KOPT-K1 (cell line): Measurements from ENCODE around the gene SDF4.

Source experiments
- H3K27ac ChIP-seq: fragments of 200-600 bp; sonication (generic); 2 replicates; pipeline ENCODE4 v1.5.1; 2016; ENCODE audit warnings: antibody characterized with exemption, mild to moderate bottlenecking, low read depth, low read length; ENCODE audit not compliant: poor library complexity, severe bottlenecking
- H3K36me3 ChIP-seq: fragments of 200-600 bp; sonication (generic); 2 replicates; pipeline ENCODE4 v1.5.1; 2017; ENCODE audit warnings: antibody characterized with exemption, mild to moderate bottlenecking, low read length, moderate library complexity; ENCODE audit not compliant: insufficient read depth
- H3K9me3 ChIP-seq: fragments of 200-600 bp; sonication (generic); 2 replicates; pipeline ENCODE4 v1.5.1; 2017; ENCODE audit warnings: antibody characterized with exemption, low read length, mild to moderate bottlenecking; ENCODE audit not compliant: insufficient read depth, poor library complexity, severe bottlenecking

SDF4 gene

DNA sequence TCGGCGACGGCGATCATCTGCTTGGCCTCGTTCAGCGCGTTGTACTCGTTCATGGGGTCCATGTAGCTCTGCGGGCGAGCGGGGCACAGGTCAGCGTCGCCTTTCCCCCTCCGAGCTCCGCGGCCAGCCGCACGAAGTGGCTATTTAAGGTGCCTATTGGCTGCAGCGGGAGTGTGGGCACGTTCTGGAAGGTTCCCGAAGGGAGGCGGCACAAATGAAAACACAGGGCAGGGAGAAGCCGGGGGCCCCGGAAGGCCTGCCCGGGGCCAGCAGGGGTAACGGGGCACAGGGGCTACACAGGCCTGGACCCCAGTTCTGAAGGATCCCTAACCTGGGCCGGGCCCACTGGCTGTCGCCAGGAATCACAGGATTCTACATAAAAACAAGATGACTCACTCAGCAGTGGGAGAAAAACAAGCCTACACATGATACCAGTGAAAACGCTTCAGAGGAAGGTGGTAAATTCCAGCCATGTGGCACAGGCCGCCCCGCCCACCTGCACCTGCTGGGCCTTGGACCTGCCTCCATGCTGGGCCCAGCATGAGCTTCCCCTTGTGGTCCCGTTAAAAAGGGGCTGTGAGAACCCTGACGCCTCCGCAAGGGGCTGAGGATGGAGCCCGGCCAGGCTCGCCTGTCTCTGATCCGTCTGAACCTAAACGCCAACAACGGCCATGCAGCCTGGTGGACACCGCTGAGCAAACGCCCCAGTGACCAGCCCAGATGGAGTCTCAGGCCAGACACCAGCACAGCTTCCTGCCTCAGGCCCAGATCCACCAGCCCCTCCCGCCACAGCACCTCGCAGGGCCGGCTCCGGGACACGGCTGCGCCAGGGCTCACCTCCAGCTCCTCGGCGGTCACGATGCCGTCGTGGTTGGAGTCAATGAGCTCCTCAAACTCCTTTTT lies 13.9 kb downstream of the SDF4 start:
- Histone ChIP-seq H3K36me3 (peaks cover 67% of the 10 kb centered on the region), H3K9me3 (no peaks in the 10 kb centered on the region), H3K27ac (no peak overlapping the region)

DNA sequence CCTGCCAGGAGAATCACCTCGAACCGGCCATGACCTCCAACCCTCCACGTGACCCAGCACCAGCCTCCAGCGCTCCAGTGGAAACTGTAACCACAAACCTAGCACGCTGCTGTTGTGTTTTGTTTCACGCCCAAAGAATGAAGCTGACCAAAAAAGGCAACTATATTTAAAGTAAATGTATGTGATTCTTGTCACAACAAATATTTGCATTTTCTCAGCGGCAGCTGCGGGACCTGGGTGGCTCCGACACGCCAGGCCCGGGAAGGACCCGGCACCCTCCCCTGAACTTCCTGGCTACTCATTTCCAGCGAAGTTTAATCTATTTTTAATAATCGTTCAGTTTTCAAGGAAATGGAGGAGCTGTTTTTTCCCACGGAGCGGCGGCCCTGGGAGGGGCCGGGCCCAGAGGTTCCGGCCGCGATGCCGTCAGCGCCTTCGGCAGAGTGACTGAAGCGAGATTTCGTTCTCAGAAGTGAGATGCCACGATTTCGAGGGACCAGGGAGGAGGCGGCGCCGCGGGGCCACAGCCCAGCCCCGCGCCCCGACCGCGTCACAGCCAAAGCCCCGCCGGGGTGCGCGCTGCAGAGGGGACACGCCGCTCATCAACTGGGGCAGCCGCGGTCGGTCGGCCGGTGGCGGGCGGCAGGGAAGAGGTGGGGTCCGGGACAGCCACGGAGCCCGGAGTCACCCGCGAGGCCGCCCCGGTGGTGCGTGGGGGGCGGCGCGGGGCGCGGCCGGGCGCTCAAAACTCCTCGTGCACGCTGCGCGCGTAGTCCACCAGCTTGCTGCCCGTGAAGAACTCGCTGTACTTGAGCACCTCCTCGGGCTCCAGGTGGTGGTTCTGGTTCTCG lies 14.8 kb downstream of the SDF4 start:
- Histone ChIP-seq H3K9me3 (no peaks in the 10 kb centered on the region), H3K36me3 (peaks cover 58% of the 10 kb centered on the region), H3K27ac (no peak overlapping the region)

DNA sequence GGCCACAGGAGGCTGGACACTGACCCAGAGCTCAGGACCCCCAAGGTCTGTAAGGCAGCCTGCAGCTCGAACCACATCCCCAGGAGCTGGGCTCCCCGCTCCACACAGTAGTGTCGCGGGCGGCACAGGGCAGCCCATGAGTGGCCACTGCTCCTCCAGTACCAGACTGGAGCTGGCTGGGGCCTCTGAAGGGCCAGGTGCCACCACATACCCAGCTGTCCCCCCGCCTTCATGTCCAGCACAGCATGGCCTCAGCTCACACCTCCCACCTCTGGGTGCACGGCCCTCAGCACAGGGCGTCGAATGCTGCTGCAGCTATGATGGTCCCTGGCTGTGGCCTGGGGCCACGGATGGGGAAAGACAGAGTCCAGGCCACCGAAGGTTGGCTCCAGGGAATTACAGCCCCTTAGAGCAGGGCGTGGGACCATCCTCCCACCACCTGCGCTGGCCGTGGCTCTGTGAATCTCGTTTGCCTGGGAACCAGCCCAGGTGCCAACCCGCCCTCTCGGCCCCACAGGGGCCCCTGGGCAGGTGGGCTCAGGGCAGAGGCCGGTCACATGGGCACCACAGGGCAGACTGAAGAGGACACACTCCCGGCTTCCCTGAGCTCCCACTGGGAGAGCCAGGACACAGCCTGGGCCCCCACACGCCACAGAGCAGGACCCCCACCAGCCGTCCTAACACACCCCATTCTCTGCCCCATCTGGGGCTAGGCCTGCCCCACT lies 15.8 kb downstream of the SDF4 start:
- no peak overlapping the region for H3K27ac ChIP-seq
- peaks cover 49% of the 10 kb centered on the region for H3K36me3 ChIP-seq
- no peaks in the 10 kb centered on the region for H3K9me3 ChIP-seq

DNA sequence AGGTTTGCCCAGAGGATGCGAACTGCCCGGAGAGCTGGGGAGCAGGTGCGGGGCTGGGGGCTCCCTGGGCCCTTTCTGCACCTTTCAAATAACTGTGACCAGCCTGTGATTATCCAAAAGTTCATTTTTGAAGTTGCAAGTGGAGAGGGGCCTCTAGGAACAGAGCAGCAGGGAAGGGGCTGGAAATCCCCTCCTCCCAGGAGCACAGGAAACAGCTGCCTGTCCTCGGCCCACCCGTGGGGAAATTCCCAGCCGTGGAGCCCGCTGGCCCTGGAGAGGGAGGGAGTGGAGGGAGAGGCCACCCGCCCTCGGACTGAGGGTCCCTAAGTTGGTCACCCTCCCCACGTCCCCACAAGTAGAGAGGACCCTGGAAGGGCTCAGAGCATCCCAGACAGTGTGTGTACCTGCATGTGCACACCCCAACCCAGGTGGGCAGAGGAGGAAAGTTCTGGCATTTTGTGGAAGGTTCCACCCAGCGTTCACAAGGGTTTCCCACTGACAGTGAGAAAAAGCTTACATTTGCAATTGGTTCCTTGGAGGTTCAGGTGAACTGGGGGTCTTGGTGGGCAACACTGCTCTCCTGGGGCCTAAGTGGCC lies 16.6 kb downstream of the SDF4 start:
- Histone ChIP-seq H3K27ac (no peak overlapping the region), H3K36me3 (peaks cover 41% of the 10 kb centered on the region), H3K9me3 (no peaks in the 10 kb centered on the region)

DNA sequence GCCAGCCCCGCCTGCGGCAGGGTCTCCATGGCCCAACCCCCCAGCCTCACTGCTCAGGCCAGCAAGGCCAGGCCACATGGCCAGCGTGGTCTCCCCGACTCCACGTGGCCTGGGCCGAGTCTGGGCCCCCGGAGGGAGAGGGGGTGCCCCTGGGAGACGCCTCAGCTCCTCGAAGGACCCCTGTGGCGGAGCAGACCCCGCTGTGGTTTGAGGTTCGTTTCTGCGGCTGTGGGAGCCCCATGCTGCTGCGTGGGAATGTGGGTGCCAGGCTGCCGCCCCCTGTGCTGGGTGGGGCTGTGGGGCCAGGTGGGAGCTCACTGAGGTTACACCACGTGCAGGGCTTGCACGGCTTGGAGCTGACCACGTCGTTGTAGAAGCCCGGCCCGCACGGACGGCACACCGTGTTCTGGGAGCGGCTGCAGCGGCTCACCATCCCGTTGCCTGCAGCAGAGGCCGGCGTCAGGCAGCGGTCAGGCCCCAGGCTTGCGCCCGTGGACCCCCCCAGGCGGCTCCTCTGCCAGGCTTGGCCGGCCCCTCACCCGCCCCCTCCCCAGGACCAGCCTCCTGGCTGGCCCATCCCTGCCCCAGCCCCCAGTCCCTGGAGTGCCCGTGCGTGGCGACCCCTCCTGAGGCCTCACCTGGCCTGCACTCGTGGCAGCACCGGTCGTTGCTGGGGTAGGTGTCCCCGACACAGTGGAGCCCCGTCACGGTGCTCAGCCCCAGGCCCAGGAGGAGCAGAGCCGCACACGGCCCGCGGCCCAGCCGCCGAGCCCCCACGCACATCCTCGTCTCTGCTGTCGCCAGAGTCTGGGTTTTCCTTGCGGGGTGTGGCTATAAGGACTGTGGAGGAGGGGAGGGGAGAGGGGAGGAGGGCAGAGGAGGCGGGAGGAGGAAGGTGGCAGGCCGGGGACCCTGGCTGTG lies 18.2 kb downstream of the SDF4 start, which contains the start of gene TNFRSF4:
Gene TNFRSF4 (minus strand): TSS at position 809 of the 921 bp plus-strand sequence. CDS start 26 bp downstream, at position 783.
- H3K9me3 ChIP-seq, result no peaks in the 10 kb centered on the region
- H3K27ac ChIP-seq, result no peak within 1 kb of the TSS
- peaks cover 25% of the 10 kb centered on the region for H3K36me3 ChIP-seq

DNA sequence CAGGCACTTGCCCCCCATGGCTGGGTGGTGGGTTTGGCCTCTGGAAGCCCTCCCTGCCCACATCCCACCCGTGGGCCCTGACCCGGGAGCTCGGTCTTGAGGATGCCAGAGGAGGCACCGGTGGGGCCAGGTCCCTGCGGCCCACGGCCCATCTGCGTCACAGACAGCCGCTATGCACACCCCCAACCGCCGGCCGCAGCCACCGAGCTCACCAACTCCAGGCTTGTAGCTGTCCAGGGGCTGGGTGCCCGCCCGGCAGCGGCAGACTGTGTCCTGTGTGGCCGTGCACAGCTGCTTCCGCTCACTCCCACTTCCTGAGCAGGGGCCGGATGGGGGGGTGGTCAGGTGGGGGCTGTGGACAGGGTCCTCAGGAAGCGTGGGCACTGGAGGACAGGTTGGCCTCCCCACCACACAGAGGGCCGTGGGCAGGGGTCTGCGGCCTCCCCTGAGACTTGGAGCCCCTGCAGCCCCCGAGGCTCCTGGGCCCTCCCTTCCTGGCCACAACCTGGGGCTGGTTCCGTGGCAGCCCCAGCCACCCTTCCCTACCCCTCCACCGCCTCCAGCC lies 18.9 kb downstream of the SDF4 start:
- H3K27ac ChIP-seq, result no peak overlapping the region
- peaks cover 17% of the 10 kb centered on the region for H3K36me3 ChIP-seq
- H3K9me3 ChIP-seq, result no peaks in the 10 kb centered on the region

DNA sequence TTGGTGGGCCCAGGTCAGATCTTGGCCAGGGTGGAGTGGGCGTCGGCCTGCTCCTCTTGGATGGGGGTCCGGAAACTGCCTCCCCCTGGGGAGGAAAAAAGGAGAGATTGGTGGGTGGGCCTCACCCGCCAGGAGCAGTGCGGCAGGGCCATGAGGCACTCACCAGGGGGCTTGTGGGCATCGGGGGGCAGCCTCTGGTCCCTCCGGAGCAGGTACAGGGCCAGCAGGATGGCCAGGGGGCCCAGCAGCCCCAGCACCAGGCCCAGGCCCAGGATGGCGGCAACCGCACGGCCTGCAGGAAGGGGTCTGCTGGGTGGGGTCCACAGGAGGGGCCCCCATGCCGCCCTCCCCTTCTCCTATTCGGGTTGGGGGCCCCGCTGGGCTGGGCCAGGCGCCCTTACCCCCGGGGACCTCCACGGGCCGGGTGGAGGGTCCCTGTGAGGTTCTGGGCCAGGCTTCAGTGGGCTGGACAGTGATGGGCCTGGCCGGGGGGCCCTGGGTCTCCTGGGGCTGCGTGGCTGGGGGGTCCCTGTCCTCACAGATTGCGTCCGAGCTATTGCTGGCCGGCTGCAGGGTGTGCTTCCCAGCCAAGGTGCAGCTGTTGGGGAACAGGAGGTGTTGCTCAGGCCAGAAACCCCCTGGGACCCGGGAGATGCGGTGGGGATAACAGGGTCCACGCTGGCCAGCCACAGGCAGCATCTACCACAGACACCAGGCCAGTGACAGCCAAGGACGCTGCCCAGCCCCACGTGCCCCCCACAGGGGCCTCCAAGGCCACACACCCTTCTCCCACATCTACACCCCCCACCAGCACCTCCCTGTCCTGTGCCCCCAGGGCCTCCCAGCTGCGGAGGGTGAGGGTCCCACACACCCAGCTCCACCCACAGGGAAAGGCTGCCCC lies 20.0 kb downstream of the SDF4 start:
- Histone ChIP-seq H3K36me3 (peaks cover 7% of the 10 kb centered on the region; the same call in 1 of the 2 replicates), H3K9me3 (no peaks in the 10 kb centered on the region), H3K27ac (no peak overlapping the region)

DNA sequence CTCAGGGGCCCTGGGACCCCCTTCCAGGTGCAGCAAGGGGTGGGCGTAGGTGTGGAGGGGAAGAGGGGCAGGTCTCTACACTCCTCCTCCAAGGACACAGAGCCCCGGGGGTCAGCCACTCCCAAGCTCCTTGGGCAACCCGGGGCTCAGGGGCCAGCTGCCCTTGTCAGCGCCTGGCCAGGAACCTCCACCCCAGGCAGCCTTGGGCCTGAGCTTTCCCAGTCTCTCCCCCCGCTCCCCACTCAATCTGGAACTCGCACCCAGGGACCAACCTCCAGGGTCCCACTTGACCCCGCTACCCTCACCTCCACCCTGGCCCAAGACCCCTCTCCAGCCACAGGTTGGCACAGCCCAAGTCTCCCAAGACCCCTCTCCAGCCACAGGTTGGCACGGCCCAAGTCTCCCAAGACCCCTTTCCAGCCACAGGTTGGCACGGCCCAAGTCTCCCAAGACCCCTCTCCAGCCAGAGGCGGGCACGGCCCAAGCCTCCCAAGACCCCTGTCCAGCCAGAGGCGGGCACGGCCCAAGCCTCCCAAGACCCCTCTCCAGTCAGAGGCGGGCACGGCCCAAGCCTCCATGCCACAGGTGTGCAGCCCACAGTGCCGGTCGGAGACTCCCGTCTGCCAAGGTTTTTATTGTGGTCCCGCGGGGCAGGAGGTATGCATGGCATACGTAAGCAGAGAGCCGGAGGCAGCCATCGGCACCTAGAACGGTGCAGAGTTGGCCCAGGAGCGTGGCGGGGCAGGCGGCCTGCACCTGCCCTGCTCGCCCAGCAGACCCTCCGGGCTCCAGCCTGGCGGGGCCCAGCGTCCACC lies 20.9 kb downstream of the SDF4 start:
- Histone ChIP-seq H3K9me3 (no peaks in the 10 kb centered on the region), H3K36me3 (no peaks in the 10 kb centered on the region), H3K27ac (no peak overlapping the region)

DNA sequence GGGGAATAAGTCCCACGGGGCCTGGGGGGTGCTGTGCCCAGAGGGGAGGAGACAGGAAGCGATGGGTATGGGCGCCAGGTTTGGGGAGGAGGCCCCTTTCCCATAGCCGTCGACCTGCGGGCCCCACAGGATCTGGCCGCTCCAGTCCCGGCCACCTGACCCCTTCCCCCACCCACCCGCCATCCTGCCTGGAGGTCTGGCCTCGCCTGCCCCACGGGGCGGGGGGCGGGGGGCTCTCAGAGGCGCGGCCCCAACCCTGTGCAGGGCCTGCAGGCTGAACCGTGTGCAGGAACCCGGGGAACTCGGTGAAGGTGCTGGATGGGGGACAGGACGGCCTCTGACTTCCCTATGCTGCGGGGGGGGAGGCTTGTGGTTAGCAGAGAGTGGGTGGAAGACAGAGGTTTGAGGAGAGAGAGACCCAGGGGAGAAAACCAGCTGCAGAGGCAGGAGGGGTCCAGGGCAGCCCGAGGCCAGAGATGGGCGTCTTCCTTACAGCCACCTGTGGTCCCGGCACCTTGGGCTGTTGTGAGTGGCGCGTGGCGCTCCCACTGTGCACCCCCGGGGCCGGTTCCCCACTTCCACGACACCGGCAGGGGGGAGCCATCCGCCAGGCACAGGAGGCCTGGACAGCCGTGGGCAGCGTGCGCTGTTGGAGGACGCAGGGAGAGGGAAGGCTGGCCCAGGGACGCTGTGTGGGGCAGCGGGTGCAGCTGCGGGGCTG lies 22.9 kb downstream of the SDF4 start:
- no peak overlapping the region for H3K27ac ChIP-seq
- no peaks in the 10 kb centered on the region for H3K36me3 ChIP-seq
- H3K9me3 ChIP-seq, result no peaks in the 10 kb centered on the region

DNA sequence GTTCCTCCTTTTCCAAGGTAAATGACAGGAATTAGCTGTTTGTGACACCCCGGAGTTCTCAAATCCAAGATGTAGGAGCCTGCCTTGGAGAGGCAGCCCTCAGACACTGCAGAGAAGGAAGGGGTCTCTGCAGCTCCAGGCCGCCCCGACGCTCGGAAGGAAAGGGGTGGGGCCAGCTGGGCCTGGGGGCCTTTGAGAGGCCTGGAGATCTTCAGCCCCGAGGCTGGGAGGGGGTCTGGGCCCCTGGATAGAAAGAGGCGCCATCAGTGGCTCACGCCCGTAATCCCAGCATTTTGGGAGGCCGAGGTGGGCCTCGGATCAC lies 24.3 kb downstream of the SDF4 start:
- Histone ChIP-seq H3K9me3 (no peaks in the 10 kb centered on the region), H3K27ac (no peak overlapping the region), H3K36me3 (no peaks in the 10 kb centered on the region)

DNA sequence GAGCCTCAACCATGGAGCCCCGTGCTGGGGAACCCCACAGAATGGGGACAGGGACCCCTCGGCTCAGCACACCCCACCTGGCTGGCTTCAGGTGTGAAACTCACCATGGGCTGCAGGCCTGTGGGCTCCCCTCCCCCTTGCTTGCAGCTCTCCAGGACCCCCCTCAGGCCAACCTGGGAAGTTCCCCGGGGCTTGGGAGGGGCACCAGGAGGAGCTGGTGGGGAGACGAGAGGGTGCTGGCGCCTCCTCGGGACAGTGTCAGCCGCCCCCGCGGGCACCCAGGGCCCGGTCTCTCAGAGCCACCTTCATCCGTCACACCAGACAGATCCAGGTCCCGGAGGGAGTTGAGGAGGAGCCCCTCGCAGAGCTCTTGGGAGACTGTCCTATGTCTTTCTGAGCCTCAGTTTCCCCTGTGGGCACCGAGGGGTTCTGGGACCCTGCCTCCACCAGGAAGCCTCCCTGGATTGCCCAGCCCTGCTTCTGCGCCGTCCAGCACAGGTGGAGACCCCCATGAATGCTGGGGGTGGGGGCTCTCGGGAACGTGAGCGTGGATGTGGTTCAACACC lies 24.8 kb downstream of the SDF4 start:
- H3K27ac ChIP-seq, result no peak overlapping the region
- H3K9me3 ChIP-seq, result no peaks in the 10 kb centered on the region
- H3K36me3 ChIP-seq, result no peaks in the 10 kb centered on the region
